Mesodermal cell (in vitro differentiated cells): Measurements from ENCODE around the gene HOMER2.
"Not testable (repeated sequence)": the region's sequence is repeated elsewhere in the genome, so short reads cannot be mapped to it uniquely, and the experiment has no call there.

Experiments used
- H3K27ac ChIP-seq: 2 replicates; pipeline ENCODE4 v1.7.0; 2013; ENCODE audit warnings: mild to moderate bottlenecking, low read depth, low read length, moderate library complexity; ENCODE audit not compliant: severe bottlenecking
- H3K36me3 ChIP-seq: 2 replicates; pipeline ENCODE4 v1.7.1; 2013; ENCODE audit warnings: mild to moderate bottlenecking, low read length, moderate library complexity; ENCODE audit not compliant: control insufficient read depth, insufficient read depth
- H3K4me1 ChIP-seq: one replicate; pipeline ENCODE4 v1.7.1; 2013; ENCODE audit warnings: mild to moderate bottlenecking, low read length; ENCODE audit not compliant: insufficient read depth, control insufficient read depth, poor library complexity, severe bottlenecking
- H3K4me3 ChIP-seq: 2 replicates; pipeline ENCODE4 v1.7.0; 2013; ENCODE audit warnings: low read length, control low read depth, mild to moderate bottlenecking; ENCODE audit not compliant: insufficient read depth, poor library complexity, severe bottlenecking; ENCODE audit errors: extremely low read depth
- H3K9me3 ChIP-seq: 2 replicates; pipeline ENCODE4 v1.7.1; 2013; ENCODE audit warnings: mild to moderate bottlenecking, low read length, moderate library complexity; ENCODE audit not compliant: control insufficient read depth
- WGBS, 2 experiments: methylation state at CpG; one replicate each; pipeline ENCODE4 v1.1.5; 2013; ENCODE audit warnings: missing lambda C conversion rate in 2 of 2; ENCODE audit not compliant: insufficient coverage in 2 of 2; 5-methylcytosine and 5-hydroxymethylcytosine counted together

The HOMER2 gene

DNA sequence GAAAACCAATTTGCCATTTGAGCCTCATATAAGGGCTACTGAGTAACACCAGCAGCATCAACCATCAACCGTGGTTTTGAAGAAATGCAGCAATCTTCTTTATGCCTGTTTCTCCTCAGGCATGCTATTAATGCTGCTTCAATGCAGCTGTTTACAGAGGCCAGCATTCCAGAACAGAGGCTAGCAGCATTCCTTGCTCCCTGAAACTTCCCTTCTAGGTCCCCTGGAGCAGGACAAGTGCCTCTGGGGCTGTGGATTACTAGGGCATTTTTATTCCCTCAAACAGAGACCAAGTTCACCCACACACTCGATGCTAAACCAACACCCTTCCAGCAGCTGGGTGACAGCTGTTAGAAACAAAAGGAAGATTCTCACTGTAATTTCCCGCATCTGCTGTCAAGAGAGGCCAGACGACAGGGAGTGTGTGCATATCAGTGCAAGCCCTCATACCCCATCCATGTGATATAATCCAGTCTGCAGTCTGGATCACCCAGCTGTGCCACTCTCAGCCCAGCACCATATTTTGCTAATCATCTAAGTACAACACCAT is 57.5 kb downstream of the HOMER2 start:
- H3K9me3 ChIP-seq = no peaks in the 10 kb centered on the region
- peak overlapping the region; percentile 80 for H3K27ac ChIP-seq
- WGBS, 2 experiments = 43 to 61% methylated on average over 3 of the region's 4 CpGs
- H3K4me3 ChIP-seq = no peak overlapping the region
- no peaks in the 10 kb centered on the region for H3K4me1 ChIP-seq
- no peaks in the 10 kb centered on the region for H3K36me3 ChIP-seq

GRCh38 chr15:82893473-82893872 is 59.0 kb downstream of the HOMER2 start:
- H3K9me3 ChIP-seq, H3K4me1 ChIP-seq, H3K27ac ChIP-seq, H3K36me3 ChIP-seq, H3K4me3 ChIP-seq: not testable (repeated sequence)
- WGBS, 2 experiments = 91 to 94% methylated on average over 9 to 10 of the region's 12 CpGs

GRCh38 chr15:82892573-82892972 is 59.9 kb downstream of the HOMER2 start:
- H3K4me3 ChIP-seq = no peak overlapping the region
- no peak overlapping the region for H3K27ac ChIP-seq
- H3K36me3 ChIP-seq = no peaks in the 10 kb centered on the region
- 89 to 95% methylated on average over 5 to 7 of the region's 9 CpGs for WGBS, 2 experiments
- H3K4me1 ChIP-seq = no peaks in the 10 kb centered on the region
- H3K9me3 ChIP-seq = no peaks in the 10 kb centered on the region

DNA sequence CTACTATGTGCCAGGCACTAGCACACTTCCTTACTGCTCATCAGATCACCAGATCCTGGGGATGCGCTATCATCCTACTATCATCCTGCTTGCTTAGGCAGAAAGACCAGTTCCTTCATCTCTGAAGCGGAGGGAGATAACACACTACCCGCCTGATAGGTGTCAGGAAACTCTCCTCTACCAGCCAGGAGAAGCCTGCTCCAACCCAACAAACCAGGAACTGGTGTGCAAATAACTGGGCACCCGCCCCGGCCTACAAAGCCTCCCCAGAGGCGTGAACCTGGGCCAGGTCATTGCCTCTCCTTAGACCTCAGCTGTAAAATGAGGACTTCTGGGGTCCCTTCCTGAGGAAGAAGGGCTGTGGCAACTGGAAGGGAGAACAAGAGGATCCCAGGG is 61.5 kb downstream of the HOMER2 start:
- H3K4me3 ChIP-seq = no peak overlapping the region
- no peaks in the 10 kb centered on the region for H3K36me3 ChIP-seq
- no peaks in the 10 kb centered on the region for H3K9me3 ChIP-seq
- H3K27ac ChIP-seq = no peak overlapping the region
- WGBS, 2 experiments = 96 to 99% methylated on average over 6 of the region's 6 CpGs
- no peaks in the 10 kb centered on the region for H3K4me1 ChIP-seq

- no peaks in the 10 kb centered on the region for H3K4me1 ChIP-seq
- 85 to 94% methylated on average over 8 to 9 of the region's 9 CpGs for WGBS, 2 experiments
- H3K36me3 ChIP-seq = no peaks in the 10 kb centered on the region
- H3K4me3 ChIP-seq = no peak overlapping the region
- no peaks in the 10 kb centered on the region for H3K9me3 ChIP-seq
- no peak overlapping the region for H3K27ac ChIP-seq
Measured at GRCh38 chr15:82890338-82890994, 62.1 kb downstream of the HOMER2 start.

DNA sequence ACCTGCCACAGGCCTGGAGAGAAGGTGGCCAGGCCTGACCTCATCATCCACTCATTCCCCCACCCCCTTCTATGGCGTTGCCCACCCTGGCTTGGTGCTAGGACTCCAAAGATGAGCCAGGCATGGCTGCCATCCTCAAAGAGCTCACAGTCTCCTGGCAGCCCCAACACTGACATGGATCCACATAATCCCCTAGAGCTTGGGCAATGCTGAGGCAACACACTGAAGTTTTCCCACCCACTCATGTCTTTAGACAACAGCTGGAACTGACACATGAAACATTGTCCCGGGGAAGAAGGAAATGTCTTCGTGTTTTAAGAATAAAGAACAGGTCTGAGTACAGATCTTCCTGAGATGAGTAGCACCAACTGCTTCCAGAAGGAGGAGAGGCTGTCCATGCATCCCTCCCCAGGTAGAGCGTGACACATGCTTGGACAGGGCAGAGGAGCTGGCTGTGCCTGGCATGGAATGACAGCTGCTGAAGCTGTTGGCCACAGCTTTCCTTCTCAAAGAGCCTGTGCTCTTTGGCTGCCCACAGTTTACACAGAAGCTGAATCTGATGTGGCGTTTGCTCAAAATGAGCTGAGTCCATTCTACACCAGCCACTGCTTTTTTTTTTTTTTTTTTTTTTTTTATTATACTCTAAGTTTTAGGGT is 70.1 kb downstream of the HOMER2 start:
- no peak overlapping the region for H3K4me3 ChIP-seq
- no peaks in the 10 kb centered on the region for H3K9me3 ChIP-seq
- H3K27ac ChIP-seq = no peak overlapping the region
- no peaks in the 10 kb centered on the region for H3K36me3 ChIP-seq
- H3K4me1 ChIP-seq = no peaks in the 10 kb centered on the region
- WGBS, 2 experiments = 63 to 78% methylated on average over 3 to 4 of the region's 5 CpGs

DNA sequence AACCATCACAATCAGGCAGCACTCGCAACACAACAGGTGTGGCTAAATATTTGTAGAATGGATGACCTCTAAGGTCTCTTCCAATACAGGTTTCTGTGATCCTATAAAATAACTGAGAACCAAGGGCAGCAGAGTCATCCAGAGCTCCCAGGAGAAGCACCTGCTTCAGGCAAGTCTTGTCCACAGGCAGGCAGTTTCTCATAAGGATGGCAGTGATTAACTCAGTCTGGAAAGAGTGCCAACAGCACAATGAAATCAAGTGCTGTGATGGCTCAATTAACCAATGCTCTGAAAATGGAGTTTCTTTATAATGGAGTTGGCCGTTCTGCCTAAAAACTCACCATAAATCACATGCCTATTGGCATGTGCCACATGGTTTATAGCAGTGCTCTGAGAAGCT is 70.8 kb downstream of the HOMER2 start:
- H3K4me3 ChIP-seq = no peak overlapping the region
- H3K9me3 ChIP-seq = no peaks in the 10 kb centered on the region
- no peaks in the 10 kb centered on the region for H3K36me3 ChIP-seq
- H3K27ac ChIP-seq = no peak overlapping the region
- no CpG with 5 or more reads among the region's 2 CpGs for WGBS, 2 experiments
- H3K4me1 ChIP-seq = no peaks in the 10 kb centered on the region

- H3K36me3 ChIP-seq = no peaks in the 10 kb centered on the region
- H3K9me3 ChIP-seq = no peaks in the 10 kb centered on the region
- H3K4me1 ChIP-seq = peaks cover under 1% of the 10 kb centered on the region
- no peak overlapping the region for H3K4me3 ChIP-seq
- H3K27ac ChIP-seq = no peak overlapping the region
- 77 to 85% methylated on average over 5 to 6 of the region's 6 CpGs for WGBS, 2 experiments
Measured at GRCh38 chr15:82880704-82881103, 71.8 kb downstream of the HOMER2 start.

DNA sequence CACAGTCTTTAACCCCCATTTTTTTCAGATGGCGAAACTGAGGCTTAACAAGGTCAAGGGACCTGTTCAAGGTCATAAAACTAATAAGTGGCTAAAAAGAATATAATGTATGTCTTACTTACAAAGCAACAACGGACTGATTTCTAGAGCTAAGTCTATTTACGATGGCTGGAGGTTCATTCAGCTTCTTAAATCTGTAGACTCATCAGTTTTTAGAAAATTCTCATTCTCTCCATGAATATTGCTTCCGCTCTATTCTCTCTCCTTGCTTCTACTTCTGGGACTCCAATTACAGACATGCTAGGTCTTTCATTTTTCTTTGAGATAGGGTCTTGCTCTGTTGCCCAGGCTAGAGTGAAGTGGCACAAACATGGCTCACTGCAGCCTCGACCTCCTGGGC is 74.2 kb downstream of the HOMER2 start:
- H3K36me3 ChIP-seq = no peaks in the 10 kb centered on the region
- WGBS, 2 experiments = 86 to 93% methylated on average over 4 of the region's 5 CpGs
- no peaks in the 10 kb centered on the region for H3K9me3 ChIP-seq
- H3K4me1 ChIP-seq = peaks cover 4% of the 10 kb centered on the region
- H3K27ac ChIP-seq = no peak overlapping the region
- H3K4me3 ChIP-seq = no peak overlapping the region

DNA sequence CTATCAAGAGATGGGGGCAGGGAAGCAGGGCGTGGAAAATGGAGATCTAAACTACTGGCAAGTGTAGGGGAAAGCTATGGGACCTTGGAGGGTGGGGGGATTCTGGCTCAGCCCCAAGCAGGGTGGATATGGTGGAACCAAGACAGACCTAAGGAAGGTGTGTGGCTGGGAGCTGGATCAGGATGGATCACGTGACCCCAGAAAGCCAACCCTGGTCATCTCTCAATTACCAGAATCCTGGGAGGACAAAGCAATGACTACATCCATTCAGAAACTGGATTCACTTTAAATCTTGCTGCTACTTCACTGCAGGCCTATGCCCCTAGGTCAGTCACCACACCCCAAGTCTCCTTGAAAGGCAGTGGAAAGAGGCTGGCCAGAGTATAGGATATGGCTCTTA is 74.7 kb downstream of the HOMER2 start:
- Histone ChIP-seq H3K27ac (no peak overlapping the region), H3K4me1 (peaks cover 4% of the 10 kb centered on the region), H3K4me3 (no peak overlapping the region), H3K36me3 (no peaks in the 10 kb centered on the region), H3K9me3 (no peaks in the 10 kb centered on the region)
- 83 to 100% methylated on average over 1 of the region's 2 CpGs for WGBS, 2 experiments

- WGBS, 2 experiments = 81 to 96% methylated on average over 7 of the region's 7 CpGs
- Histone ChIP-seq H3K36me3 (no peaks in the 10 kb centered on the region), H3K9me3 (no peaks in the 10 kb centered on the region), H3K27ac (no peak overlapping the region), H3K4me1 (peaks cover 4% of the 10 kb centered on the region), H3K4me3 (no peak overlapping the region)
Measured at GRCh38 chr15:82875411-82876003, 77.0 kb downstream of the HOMER2 start.
